ENCODE data around the gene TRIM17.

Gene TRIM17
- long read RNA-seq, donor 1, result 0 reads
- long read RNA-seq, donor 2, result 0 reads
- long read RNA-seq, donor 3, result 0 reads
- long read RNA-seq, donor 4, result 0 reads
- long read RNA-seq, donor 5, partial matches to known transcripts, result 0 of 1 reads
- long read RNA-seq, donor 5, other reads (novel, unspliced or antisense), result 0 of 1 reads
- long read RNA-seq, donor 6, result 0 reads
- long read RNA-seq, donor 7, result 0 reads
- long read RNA-seq, donor 8, result 0 reads

DNA sequence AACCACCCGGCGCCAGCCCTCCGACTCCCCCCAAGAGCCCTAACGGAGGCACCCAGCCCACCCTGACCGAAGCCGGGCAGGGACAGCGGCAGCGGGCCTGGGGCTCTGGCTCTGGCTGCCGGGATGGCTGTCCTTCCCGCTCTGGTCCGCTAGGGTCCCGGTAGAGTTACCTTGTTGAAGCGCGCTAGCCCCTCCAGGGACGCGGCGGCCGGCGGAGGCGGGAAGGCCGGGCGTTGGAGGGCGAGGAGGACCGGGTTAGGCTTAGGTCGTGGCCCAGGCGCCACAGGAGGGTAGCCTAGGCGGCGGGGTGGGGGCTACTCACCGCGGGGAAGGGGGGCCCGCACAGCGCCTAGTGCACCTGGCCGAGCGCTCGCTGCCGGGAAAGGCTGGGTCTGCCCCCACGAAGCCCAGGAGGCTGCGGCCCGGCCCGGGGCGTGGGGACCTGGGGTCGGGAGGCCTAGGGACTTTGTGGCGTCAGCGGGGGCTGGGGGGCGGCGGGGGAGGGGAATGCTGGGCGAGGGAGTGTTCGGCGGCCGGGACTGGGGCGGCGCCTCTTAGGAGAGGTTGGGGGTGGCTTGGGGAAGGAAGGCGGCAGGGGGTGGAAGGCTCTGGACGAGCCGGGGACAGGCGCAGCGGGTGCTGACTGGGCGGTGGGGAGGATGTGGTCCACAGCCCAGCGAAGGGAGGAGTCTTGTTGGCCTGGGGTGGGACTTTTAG lies at the start of gene TRIM17:
Gene TRIM17, minus strand, starts transcription at position 645 of the 717 bp plus-strand sequence. CDS start 1,789 bp downstream, outside the sequence.
- DNase-seq, result peak; percentile 76

DNA sequence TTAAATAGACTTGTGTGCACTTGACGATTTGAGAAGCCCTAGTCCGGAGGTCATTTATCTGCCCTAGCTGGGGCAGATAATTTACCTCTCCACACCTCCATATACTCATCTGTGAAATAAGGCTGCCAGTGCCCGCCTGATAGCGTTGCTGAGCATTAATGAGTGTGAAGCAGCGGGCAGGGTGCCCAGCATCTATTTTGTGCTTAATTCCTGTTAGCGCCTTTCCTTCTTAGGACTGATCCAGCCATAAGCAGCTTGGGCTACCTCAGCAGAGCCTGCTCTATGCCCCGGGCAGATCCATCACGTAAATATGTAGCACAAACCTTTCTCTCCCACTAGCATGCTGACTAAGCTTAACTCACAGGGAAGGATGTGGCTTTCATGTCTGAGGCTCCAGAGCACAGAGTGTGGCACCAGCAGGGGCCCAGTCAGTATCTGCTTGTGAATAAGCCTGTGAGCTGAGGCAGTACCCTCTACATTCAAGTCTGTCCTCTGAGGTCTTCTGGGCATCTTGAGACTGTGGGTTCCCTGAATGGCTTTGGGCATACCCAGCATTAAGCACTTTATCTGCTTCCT lies 49.0 kb upstream of the TRIM17 start:
- no peak for DNase-seq

- DNase-seq, result no peak
These were observed 48.5 kb upstream of the TRIM17 start for GRCh38 chr1:228465141-228465540.

GRCh38 chr1:228464487-228464983 lies 47.9 kb upstream of the TRIM17 start:
- DNase-seq, result peak; percentile 77

- peak; percentile 55 for DNase-seq
These were observed 47.1 kb upstream of the TRIM17 start for GRCh38 chr1:228463559-228464455.

GRCh38 chr1:228463009-228463558 lies 46.4 kb upstream of the TRIM17 start:
- DNase-seq, result no peak

DNA sequence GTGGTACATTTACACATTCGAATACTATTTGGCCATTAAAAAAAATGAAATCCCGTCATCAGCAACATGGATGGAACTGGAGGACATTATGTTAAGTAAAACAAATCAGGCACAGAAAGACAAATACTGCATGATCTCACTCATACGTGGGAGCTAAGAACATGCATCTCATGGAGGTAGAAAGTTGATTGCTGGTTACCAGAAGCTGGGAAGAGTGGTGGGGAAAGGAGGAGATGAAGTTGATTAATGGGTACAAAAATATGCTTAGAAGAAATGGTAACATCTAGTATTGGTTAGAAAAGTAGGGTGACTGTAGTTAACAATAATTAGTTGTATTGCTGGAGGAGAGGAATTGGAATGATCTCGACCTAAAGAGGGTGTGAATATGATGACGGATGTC lies 45.9 kb upstream of the TRIM17 start:
- DNase-seq, result no peak

- no peak for DNase-seq
These were observed 44.2 kb upstream of the TRIM17 start for GRCh38 chr1:228460821-228461220.

DNA sequence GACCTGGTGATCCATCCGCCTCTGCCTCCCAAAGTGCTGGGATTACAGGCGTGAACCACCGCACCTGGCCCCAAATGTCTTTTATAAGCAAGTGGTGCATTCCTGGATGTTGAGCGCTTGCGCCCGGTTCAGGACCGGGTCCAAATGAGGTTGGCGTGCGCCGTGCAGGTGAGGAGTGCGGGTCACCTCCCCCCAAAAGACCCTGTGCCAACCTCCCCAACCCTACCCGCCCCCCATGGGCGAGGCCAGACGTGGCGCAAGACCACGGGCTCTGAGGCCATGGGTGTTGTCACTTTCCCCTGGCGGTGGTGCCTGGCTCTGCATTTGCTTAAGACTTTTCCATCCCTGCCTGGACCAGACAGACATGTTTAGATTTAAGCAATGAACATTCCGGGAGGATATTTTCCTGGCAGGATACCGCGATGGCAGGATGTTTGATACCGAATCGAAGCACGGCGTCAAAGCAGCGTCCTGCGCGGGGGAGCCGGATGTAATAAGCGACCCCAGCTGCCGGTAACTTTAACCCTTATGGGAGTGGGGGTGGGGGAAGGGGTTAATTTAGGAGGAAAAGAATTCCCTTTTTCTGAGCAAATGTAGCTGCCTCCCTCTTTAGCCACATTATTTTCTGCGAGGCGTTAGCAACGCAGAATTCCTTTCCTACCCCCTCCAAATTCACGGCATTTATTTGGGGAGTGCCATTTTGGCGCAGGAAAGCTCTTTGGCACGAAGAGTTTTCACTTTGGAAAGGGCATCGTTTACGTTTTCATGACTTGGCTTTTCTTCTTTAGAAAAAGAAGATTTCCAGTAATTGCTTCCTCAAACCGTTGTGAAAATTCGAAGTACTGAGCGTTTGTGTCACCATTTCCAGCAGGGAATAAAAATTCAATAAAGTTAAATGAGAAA lies 42.7 kb upstream of the TRIM17 start:
- peak; percentile 67 for DNase-seq

DNA sequence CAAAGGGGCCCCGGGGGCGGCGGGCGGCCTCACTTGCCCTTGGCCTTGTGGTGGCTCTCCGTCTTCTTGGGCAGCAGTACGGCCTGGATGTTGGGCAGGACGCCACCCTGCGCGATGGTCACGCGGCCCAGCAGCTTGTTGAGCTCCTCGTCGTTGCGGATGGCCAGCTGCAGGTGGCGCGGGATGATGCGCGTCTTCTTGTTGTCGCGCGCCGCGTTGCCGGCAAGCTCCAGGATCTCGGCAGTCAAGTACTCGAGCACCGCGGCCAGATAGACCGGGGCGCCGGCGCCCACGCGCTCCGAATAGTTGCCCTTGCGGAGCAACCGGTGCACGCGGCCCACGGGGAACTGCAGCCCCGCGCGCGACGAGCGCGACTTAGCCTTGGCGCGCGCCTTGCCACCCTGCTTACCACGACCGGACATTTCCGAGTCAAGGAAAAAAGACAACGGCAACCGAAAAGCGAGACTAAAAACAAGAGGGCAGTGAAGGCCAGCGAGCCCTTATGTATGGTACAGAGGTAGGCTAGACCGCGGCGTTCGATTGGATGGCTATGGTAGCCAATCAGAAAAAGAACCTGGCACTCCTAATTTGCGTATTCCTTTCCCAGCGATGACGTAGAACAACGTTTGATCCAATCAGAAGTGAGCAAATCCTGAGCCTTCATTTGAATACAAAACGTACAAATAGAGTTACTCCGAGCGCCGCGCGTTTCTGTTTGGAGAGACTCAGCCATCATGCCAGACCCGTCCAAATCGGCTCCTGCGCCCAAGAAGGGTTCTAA lies 40.9 kb upstream of the TRIM17 start:
- DNase-seq, result peak; percentile 97

DNA sequence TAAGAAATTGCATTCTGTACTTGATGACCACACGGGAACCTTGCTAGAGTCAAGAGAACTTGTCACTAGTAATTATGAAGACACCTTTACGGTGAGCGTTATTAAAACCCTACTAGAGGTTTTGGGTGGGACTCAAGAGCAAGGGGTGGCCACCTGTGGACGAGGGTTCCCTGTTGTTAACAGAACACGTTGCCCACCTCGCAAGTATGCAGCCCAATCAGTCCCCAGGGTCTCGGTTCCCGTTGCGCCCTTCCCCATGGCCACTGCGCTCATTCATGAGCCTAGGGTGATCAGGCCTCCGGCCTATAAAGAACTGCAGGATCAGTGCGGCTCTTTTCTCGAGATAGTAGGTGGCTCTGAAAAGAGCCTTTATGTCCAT lies 40.3 kb upstream of the TRIM17 start:
- no peak for DNase-seq

DNA sequence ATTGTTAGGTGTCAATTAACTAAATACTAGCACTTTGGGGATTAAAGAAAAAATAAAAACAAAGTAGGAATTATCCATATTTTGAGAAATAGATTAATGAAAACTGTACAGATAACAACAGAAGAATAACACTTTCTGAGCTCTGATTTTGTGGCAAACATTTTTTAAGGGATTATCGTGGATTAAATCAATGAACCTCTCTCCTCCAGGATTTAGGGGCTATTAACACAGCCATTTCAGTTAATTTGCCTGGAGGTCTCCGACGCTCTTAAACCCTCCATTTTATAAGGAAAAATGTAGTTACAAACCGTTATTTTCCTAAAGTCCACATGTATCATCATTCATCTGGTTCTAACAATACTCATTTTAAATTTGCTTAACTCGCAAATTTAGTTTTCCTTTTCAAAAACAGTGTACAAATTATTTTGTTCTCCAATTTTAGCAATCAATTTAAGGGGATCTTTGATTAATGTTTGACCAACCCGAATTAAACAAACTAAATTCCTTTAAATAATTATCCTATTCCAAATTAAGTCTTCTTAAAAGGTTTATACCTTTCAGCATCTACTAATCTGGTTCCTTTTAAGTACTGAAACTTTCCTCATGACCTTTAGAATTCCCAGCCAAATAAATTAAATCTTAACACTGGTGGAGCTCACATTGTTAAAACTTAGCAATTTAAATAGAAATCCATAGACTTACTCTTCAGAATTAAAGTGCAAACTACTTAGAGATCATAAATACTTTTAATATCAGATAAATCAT lies 39.8 kb upstream of the TRIM17 start:
- DNase-seq, result no peak

DNA sequence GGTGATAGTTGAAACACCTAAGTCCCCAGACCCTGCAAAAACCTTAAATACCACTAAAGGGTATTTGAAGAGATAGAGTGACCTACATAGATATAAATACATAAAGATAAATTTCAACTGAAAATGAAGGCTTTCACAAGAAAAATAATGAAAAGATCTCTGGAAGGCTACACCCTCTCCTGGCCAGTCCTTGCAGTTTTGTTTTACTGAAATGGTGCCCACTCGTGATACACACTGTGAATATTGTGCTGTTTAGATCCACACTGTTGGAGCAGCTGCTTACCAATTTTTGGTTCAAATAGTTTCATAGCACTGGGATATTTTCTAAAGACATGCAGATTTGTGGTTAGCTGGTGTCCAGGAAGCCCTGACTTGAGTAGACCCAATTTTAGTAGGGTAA lies 39.1 kb upstream of the TRIM17 start:
- no peak for DNase-seq

DNA sequence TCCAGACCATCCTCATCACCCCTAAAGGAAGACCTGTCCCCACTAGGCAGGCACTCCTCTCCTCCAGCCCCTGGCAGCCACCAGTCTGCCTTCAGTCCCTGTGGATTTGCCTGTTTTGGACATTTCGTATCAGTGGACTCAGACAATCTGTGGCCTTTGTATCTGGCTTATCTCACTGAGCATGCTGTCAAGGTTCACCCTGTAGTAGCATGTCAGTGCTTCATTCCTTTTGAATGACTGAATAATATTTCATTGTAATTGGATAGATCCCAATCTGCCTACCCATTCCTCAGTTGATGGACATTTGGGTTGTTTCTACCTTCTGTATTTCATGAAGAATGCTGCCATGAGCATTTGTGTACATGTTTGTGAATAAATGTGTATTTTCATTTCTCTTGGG lies 37.6 kb upstream of the TRIM17 start:
- DNase-seq, result no peak

GRCh38 chr1:228453614-228454013 lies 37.0 kb upstream of the TRIM17 start:
- DNase-seq, result no peak

- DNase-seq, result no peak
These were observed 36.4 kb upstream of the TRIM17 start for GRCh38 chr1:228453022-228453560.

DNA sequence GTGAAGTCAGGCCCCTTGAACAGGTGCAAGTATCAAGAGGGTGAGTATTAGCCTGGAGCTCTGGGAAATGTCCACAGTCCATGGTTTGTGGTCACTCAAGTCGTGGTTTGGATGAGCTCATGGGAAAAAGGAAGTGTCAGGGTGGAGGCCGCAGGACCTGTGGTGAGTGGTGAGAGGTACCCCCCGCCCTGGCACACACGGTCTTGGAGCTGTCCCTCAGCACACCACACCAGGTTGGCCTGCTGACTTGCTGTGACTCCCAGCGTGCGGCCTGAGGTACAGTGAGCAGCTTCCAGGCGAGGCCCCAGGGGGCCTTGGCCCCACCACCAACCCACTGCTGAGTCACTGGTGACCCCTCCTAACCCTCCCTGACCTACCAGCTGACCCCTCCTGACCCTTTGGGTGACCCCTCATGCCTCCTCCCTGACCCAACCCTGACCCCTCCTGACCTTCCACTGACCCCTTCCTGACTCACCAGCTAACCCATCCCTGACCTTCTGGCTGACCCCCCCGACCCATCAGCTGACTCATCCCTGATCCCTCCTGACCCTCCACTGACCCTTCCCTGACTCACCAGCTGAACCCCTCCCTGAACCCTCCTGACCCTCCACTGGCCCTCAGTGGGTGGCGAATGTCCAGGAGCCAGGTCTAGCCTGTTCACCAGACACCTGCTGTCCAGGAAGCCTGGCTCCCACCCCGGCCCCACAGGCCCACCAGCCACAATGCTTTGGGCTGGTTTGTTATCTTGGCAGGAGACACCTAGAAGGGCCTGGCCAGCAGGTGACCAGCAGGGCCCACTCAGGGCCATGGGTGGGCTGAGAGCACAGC lies 35.7 kb upstream of the TRIM17 start:
- no peak for DNase-seq

- DNase-seq, result no peak
These were observed 33.5 kb upstream of the TRIM17 start for GRCh38 chr1:228450200-228450599.

Data from right kidney (tissue), 9 donors.